ENCODE data around the gene KMT2C.

DNA sequence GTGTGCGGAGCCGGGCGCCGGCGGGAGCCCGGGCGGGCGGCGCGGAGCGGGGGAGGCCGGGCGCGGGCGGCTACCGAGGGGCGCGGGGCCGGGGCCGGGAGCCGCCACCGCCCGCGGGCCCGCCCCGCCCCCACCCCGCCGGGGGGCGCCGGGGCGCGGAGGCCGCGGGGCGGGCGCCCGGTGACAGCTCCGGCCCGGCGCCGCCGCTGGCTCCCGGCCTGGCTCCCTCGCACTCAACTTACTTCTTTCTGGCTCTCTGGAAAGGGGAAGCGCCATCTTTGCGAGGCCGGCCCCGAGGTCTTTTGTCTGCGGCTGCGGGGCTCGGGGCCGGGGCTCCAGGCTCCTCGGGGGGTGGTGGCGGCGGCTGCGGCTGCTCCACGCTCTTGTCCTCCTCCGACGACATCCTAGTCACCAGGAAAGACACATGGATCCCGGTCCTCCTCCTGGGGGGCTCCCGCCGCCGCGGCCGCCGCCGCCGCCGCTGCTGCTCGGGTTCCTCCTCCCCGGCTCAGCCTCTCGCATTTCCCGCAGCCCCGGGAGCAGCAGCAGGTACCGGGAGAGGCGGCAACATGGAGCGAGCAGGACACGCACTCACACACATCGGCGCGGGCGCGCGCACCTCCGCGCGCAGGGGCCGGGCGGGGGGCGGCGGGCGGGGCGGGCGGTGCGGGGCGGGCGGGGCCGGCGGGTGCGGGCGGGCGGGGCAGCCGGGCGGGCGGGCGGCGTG is at the start of gene KMT2C:
- TF ChIP-seq ZNF24 (tag by site-specific recombination; IDR thresholded peaks at IDR 0.05) (no peak), ZNF146 (tag by site-specific recombination; IDR thresholded peaks at IDR 0.05) (no peak), KLF16 (tag by site-specific recombination; IDR thresholded peaks at IDR 0.05) (no peak), ZBTB17 (tag by site-specific recombination; IDR thresholded peaks at IDR 0.05) (no peak)
- TF ChIP-seq, protein P1, sequence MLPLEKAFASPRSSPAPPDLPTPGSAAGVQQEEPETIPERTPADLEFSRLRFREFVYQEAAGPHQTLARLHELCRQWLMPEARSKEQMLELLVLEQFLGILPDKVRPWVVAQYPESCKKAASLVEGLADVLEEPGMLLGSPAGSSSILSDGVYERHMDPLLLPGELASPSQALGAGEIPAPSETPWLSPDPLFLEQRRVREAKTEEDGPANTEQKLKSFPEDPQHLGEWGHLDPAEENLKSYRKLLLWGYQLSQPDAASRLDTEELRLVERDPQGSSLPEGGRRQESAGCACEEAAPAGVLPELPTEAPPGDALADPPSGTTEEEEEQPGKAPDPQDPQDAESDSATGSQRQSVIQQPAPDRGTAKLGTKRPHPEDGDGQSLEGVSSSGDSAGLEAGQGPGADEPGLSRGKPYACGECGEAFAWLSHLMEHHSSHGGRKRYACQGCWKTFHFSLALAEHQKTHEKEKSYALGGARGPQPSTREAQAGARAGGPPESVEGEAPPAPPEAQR (tag by site-specific recombination; IDR thresholded peaks at IDR 0.05), result no peak
- TF ChIP-seq, protein P2, sequence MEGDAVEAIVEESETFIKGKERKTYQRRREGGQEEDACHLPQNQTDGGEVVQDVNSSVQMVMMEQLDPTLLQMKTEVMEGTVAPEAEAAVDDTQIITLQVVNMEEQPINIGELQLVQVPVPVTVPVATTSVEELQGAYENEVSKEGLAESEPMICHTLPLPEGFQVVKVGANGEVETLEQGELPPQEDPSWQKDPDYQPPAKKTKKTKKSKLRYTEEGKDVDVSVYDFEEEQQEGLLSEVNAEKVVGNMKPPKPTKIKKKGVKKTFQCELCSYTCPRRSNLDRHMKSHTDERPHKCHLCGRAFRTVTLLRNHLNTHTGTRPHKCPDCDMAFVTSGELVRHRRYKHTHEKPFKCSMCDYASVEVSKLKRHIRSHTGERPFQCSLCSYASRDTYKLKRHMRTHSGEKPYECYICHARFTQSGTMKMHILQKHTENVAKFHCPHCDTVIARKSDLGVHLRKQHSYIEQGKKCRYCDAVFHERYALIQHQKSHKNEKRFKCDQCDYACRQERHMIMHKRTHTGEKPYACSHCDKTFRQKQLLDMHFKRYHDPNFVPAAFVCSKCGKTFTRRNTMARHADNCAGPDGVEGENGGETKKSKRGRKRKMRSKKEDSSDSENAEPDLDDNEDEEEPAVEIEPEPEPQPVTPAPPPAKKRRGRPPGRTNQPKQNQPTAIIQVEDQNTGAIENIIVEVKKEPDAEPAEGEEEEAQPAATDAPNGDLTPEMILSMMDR (tag by site-specific recombination; IDR thresholded peaks at IDR 0.05), result no peak
